Measurements from ENCODE around the gene SLC9A9.
A peak's percentile ranks its signal among the peaks of the same experiment; 100 is the strongest.
"Not testable (repeated sequence)": the region's sequence is repeated elsewhere in the genome, so short reads cannot be mapped to it uniquely, and the experiment has no call there.

SLC9A9 gene

GRCh38 chr3:143535994-143536784, 312.1 kb downstream of the SLC9A9 start:
- peak; percentile 60 for DNase-seq

- DNase-seq, result no peak
Observed at GRCh38 chr3:143533391-143533790, 314.9 kb downstream of the SLC9A9 start.

DNA sequence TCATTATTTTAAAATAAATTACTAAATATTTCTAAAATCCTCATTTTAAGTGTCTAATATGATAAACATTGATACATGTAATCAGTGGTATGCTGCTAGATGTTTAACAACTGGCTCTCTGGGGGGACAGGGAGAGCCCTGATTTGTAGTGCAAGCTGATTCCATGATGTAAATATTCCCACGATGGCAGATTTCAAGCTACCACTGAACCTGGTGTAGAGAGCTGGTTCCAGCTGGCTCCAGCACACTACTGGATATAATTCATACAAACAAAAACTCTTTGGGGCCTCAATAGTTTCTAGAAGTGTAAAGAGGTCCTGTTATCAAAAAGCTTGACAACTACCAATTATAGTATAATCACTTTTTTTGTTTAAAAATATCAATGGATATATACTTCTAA, 316.2 kb downstream of the SLC9A9 start:
- DNase-seq, result no peak

- DNase-seq, result no peak
Observed at GRCh38 chr3:143531101-143531500, 317.2 kb downstream of the SLC9A9 start.

GRCh38 chr3:143529798-143530197, 318.5 kb downstream of the SLC9A9 start:
- no peak for DNase-seq

DNA sequence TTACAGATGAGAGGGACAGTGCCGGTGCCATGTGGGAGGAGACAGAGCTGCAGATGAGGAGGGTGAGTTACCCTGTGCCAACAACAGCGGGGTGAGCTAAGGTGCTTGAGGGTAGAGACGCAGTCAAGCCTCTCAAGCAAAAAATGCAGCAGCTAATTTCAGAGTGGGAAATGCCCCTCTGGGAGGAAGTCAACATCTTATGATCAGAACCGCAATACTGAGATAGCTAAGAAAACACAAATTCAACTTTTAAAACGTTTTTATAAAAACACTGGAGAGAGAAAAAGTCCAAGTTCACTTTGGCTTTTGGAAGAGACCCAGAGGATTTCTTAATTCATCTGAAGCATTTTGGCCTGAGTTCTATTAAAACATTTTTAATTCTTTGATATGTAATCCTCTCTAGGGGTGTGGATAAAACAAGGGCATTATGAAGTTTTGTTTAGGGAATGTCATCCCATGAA, 319.2 kb downstream of the SLC9A9 start:
- DNase-seq, result no peak

DNA sequence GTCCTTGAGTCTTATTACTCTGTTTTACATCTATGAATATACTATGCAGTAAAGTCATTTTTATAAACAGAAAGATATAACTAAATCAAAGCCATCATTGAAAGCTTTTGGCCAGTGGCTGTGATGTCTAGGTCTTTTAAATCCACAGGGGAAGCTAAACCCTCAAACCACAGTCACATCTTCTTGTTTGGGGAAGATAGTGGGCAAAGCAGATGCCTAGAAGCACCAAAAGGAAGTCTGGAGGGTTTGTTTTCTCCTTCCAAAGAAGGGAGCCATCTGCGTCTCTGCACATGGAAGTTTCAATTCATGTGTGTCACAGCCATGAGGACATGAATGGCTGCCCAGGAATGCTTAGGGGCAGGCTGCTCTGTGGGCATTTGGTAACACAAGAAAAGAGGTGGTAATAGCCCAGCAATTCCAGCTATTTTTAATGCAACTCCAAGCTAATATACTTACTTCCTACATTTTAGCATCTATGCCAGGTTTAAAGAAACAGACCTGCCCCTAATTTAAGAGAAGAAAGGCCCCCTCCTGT, 322.2 kb downstream of the SLC9A9 start:
- no peak for DNase-seq

- no peak for DNase-seq
Observed at GRCh38 chr3:143525408-143525807, 322.9 kb downstream of the SLC9A9 start.

- DNase-seq, result no peak
Observed at GRCh38 chr3:143521803-143522202, 326.5 kb downstream of the SLC9A9 start.

DNA sequence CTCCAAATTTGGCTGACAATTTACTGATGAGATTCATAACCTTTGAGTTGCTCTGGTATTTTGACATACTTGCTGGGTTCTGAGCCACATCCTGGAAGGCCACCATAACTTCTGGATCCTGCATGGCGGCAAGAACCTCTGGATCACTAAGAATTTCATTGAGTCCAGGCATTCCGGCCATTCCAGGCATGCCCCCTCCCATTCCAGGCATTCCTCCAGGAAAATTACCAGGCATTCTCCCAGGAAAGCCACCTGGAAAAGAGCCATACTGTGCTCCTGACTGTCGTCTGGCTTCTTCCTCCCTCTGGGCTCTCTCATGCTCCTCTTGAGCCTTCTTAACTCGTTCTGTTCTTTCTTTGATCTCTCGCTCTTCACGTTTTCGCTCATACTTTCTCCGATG, 331.1 kb downstream of the SLC9A9 start:
- DNase-seq, result not testable (repeated sequence)

- DNase-seq, result no peak
Observed at GRCh38 chr3:143514874-143515273, 333.4 kb downstream of the SLC9A9 start.

- no peak for DNase-seq
Observed at GRCh38 chr3:143514109-143514508, 334.2 kb downstream of the SLC9A9 start.

- DNase-seq, result no peak
Observed at GRCh38 chr3:143511174-143511879, 336.9 kb downstream of the SLC9A9 start.

- no peak for DNase-seq
Observed at GRCh38 chr3:143510601-143511000, 337.7 kb downstream of the SLC9A9 start.

GRCh38 chr3:143507735-143508580, 340.3 kb downstream of the SLC9A9 start:
- DNase-seq, result no peak

GRCh38 chr3:143506190-143506589, 342.1 kb downstream of the SLC9A9 start:
- DNase-seq, result no peak

DNA sequence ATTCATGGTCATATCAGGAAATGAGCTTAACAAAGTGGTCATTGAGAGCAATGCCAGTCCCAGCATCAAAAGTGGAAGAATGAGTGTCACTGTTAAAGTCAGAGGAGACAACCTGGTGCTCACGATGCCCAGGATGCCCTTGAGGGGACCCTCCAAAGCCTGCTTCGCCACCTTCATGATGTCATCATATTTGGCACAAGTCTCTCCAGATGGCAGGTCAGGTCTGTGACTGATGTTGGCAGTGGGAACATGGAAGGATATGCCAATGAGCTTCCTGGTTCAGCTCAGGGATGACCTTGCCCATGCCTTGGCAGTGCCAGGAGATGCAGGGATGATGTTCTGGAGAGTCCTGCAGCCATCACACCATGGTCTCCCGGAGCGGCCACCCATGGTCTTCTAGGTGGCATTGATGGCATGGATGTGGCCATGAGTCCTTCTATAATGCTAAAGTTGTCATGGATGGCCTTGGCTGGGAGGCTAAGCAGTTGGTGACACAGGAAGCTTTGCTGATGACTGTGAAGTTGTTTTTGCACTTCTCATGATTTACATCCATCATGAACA, 344.9 kb downstream of the SLC9A9 start:
- DNase-seq, result no peak

DNA sequence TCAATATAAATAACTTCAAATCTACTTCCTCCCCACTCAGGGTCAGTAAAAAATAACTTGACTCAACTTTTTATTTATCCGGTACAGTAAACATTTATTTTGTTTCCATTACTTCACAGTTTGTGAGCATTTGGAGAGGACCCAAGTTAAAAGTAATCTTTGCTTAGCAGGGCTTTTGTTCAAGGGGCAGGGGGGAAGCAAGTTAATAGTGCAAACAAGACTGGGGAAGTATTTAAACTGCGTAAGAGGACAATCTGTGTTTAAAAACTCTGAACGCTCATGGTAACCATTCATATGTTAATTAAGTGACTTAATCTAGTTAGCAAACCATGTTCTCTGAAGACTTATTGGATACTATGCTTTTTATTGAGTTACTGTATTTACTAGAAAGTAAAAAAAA, 346.2 kb downstream of the SLC9A9 start:
- DNase-seq, result no peak

DNA sequence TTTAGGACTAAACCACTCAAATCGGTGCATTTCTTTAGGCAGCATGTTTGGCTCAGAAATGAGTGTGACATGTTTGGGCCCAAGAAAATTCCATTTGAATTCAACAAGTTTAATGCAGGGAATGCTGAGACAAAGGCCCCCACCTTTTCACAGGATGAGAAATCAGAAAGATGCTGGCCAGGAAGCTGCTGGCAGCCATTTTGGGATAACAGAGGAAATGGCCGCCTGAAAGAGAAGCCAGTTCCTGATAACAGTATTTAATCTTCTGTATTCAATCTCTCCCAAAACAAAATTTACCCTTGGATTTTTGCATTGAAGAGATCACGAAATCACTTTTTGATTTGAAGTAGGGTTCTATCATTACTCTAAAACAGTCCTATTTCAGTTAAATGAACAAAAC, 350.9 kb downstream of the SLC9A9 start:
- no peak for DNase-seq

GRCh38 chr3:143496191-143496590, 352.1 kb downstream of the SLC9A9 start:
- DNase-seq, result no peak

- DNase-seq, result no peak
Observed at GRCh38 chr3:143495527-143495926, 352.7 kb downstream of the SLC9A9 start.

GRCh38 chr3:143486611-143487010, 361.7 kb downstream of the SLC9A9 start:
- DNase-seq, result no peak
